Peyer's patch (tissue), 4 donors: ENCODE measurements around the gene GTF2F2. TPM values are rescaled to one million over a fixed set of nuclear protein-coding genes. Genes with fewer than 3 reads are reported as not detected.
"Not testable (repeated sequence)": the region's sequence is repeated elsewhere in the genome, so short reads cannot be mapped to it uniquely, and the experiment has no call there.

ENCODE experiments used
- DNase-seq, 3 donors: peaks; one replicate each; pipeline ENCODE4 v3.0.0-alpha.2; 2017 to 2019
- H3K27ac ChIP-seq, 4 donors: fragments of 200-600 bp; sonication (generic); one replicate each; pipeline ENCODE4 v1.5.1; 2016 to 2019
- H3K27me3 ChIP-seq, 2 donors: fragments of 200-600 bp; sonication (generic); one replicate each; pipeline ENCODE4 v1.5.1; 2019
- H3K36me3 ChIP-seq, 3 donors: fragments of 200-600 bp; sonication (generic); one replicate each; pipeline ENCODE4 v1.5.1; 2016 to 2019
- H3K4me1 ChIP-seq, 4 donors: fragments of 200-600 bp; sonication (generic); one replicate each; pipeline ENCODE4 v1.5.1; 2016 to 2019
- H3K4me3 ChIP-seq, 4 donors: fragments of 200-600 bp; sonication (generic); 1 replicate in 3 of 4; 2 replicates in 1 of 4; pipeline ENCODE4 v1.5.1; 2016 to 2019; ENCODE audit warnings: mild to moderate bottlenecking in 1 of 4
- H3K9me3 ChIP-seq, 4 donors: fragments of 200-600 bp; sonication (generic); one replicate each; pipeline ENCODE4 v1.5.1; 2016 to 2019; ENCODE audit warnings: mild to moderate bottlenecking in 1 of 4
- POLR2A ChIP-seq, 2 donors: fragments of 450-650 bp; IDR thresholded peaks; one replicate each; pipeline ENCODE4 v1.5.1; 2017; ENCODE audit warnings: antibody characterized with exemption in 2 of 2, mild to moderate bottlenecking in 2 of 2, moderate library complexity in 2 of 2
- total RNA-seq, 4 donors: library from RNA; depleted of rRNA; stranded (reverse); fragments of >200 nt; gene quantifications; one replicate each; pipeline ENCODE4 v1.1.0, GENCODE V29; 2016
- TF ChIP-seq, protein P1 (sequence below), 6 experiments: fragments of 450-650 bp in 4 of 6; fragments of 200-600 bp in 2 of 6; sonication (generic) in 1 of 6; IDR thresholded peaks; one replicate each; pipeline ENCODE4 v1.5.1; 2017 to 2019; ENCODE audit warnings: antibody characterized with exemption in 6 of 6, mild to moderate bottlenecking in 3 of 6, moderate library complexity in 1 of 6

Gene GTF2F2
- total RNA-seq, 4 donors from 2014 or later, result 8.2 to 14.0 (median 12.4) TPM

DNA sequence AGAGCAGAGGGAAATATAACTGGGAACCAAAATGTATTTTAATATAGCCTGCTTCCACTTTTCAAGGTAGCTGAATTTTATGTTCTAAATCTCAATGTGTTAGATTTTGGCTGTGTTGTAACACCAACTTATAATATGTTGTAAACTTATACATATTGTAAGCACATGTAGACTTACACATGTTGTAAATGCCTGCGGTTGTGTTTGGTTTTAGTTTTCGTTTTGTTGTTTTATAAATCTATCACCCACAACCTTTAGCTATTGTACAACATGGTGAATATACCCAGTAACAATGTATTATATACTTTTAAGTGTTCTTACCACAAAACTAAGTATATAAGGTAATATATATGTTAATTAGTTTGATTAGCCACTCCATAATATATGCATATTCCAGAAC lies 65.0 kb downstream of the GTF2F2 start:
- no peak for DNase-seq
- TF ChIP-seq, protein P1, sequence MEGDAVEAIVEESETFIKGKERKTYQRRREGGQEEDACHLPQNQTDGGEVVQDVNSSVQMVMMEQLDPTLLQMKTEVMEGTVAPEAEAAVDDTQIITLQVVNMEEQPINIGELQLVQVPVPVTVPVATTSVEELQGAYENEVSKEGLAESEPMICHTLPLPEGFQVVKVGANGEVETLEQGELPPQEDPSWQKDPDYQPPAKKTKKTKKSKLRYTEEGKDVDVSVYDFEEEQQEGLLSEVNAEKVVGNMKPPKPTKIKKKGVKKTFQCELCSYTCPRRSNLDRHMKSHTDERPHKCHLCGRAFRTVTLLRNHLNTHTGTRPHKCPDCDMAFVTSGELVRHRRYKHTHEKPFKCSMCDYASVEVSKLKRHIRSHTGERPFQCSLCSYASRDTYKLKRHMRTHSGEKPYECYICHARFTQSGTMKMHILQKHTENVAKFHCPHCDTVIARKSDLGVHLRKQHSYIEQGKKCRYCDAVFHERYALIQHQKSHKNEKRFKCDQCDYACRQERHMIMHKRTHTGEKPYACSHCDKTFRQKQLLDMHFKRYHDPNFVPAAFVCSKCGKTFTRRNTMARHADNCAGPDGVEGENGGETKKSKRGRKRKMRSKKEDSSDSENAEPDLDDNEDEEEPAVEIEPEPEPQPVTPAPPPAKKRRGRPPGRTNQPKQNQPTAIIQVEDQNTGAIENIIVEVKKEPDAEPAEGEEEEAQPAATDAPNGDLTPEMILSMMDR (IDR thresholded peaks at IDR 0.05), result no peak
- TF ChIP-seq POLR2A (IDR thresholded peaks at IDR 0.05), result no peak
- Histone ChIP-seq H3K9me3 (no peaks in the 10 kb centered on the region), H3K4me3 (no peak overlapping the region), H3K4me1 (no peaks in the 10 kb centered on the region), H3K36me3 (no peaks in the 10 kb centered on the region), H3K27me3 (no peaks in the 10 kb centered on the region), H3K27ac (no peak overlapping the region)

DNA sequence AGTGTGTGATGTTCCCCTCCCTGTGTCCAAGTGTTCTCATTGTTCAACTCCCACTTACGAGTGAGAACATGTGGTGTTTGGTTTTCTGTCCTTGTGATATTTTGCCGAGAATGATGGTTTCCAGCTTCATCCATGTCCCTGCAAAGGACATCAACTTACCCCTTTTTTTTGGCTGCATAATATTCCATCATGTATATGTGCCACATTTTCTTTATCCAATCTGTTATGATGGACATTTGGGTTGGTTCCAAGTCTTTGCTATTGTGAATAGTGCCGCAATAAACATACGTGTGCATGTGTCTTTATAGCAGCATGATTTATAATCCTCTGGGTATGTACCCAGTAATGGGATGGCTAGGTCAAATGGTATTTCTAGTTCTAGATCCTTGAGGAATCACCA lies 68.8 kb downstream of the GTF2F2 start:
- not testable (repeated sequence) for DNase-seq, H3K4me1 ChIP-seq, H3K9me3 ChIP-seq, H3K27me3 ChIP-seq, H3K27ac ChIP-seq, H3K36me3 ChIP-seq, H3K4me3 ChIP-seq

DNA sequence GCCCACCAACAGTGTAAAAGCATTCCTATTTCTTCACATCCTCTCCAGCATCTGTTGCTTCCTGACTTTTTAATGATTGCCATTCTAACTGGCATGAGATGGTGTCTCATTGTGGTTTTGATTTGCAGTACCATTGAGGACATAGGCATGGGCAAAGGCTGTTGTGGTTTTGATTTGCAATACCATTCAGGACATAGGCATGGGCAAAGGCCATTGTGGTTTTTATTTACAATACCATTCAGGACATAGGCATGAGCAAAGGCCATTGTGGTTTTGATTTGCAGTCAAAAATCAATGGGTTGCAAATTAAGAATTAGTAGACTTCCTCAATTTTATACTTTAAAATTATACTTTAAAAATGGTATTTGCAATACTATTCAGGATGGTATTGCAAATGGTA lies 69.2 kb downstream of the GTF2F2 start:
- H3K27me3 ChIP-seq, H3K36me3 ChIP-seq, DNase-seq, H3K4me3 ChIP-seq, H3K4me1 ChIP-seq, H3K27ac ChIP-seq, H3K9me3 ChIP-seq: not testable (repeated sequence)

DNA sequence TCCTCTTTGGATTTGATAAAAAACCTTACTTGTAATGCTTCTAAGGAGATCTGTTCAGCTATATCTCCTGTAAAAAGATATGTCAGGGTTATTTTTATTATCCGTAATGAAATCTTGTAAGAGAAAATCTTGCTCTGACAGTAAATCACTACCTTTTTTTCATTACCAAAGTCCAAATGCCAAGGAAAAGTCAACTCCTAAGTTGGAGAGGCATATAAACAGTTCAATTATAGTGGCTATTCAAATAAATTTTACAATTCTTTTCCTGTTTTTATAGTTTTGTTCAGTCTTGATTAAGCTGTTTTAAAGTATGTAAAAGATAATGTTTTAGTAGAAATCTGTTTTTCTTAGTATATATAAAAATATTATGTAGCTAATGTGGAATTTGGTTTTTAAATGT lies 71.6 kb downstream of the GTF2F2 start:
- H3K4me1 ChIP-seq, result no peaks in the 10 kb centered on the region

DNA sequence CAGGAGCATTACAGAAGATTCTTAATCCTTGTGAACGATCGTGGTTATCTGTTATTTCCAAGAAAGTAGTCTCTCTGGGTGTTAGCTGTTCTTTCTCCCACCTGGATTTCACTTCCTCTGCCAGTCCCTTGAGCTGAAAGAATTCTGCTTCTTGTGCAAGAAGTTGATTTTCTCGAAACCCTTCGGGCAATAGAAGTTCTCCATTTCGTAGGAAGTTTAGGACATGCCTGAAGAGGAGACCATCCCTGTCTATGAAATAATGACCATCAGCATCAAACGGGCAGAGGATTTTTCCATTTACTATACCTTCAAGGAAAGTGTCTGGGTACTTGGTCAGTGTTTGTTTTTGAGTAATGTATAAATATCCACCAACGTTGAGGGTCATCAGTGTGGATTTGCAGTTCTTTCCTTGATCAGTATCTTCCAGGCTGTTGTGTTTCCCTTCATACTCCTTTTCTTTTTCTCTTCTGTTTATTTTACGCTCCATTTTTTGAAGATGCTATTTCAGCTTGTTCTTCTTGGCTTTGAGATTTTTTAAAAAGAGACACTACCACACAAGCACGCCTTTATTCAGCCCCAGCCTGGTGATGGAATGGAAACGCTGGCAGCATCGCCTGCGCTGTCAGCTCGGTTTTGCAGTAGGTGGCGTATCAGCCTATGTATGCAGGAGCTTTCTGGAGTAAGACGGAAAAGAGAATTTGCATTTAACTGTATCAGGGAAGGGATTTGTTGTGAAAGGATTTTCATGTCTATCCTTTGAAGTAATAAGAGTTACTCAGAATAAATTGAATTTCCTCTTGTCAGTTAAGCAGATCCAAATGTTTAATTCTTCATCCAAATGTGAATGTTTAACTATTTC lies 74.0 kb downstream of the GTF2F2 start:
- no peak overlapping the region for H3K4me3 ChIP-seq

More for the DNA sequence above, 71.6 kb downstream of the GTF2F2 start:
- Histone ChIP-seq H3K27ac (no peak overlapping the region), H3K9me3 (no peaks in the 10 kb centered on the region), H3K27me3 (no peaks in the 10 kb centered on the region), H3K36me3 (no peaks in the 10 kb centered on the region), H3K4me3 (no peak overlapping the region)
- TF ChIP-seq POLR2A (IDR thresholded peaks at IDR 0.05), result no peak
- TF ChIP-seq, protein P1 (IDR thresholded peaks at IDR 0.05), result no peak
- no peak for DNase-seq

DNA sequence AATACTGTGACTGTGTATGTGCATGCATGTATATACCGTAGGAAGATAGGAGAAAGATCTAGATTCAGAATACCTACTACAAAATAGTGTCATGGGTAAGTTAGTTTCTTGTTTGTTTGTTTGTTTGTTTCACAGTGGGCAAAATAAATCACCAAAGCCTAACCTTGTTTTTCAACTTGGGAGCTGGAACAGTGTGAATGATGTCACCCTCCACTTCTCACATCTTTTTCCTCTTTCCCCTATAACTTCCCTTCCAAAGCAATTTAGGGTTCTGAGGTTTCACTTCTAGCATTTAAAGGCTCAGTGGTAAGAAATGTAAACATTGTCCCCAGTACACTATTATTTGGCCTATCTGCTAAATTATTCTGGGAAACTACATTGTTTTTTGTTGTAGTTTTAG lies 75.1 kb downstream of the GTF2F2 start:
- H3K4me3 ChIP-seq, result no peak overlapping the region
- H3K4me1 ChIP-seq, result no peaks in the 10 kb centered on the region
- no peak for DNase-seq
- H3K27me3 ChIP-seq, result no peaks in the 10 kb centered on the region
- no peak overlapping the region for H3K27ac ChIP-seq
- TF ChIP-seq, protein P1 (IDR thresholded peaks at IDR 0.05), result no peak
- no peak for TF ChIP-seq POLR2A (IDR thresholded peaks at IDR 0.05)
- H3K36me3 ChIP-seq, result no peaks in the 10 kb centered on the region
- H3K9me3 ChIP-seq, result no peaks in the 10 kb centered on the region

More for the DNA sequence above, 74.0 kb downstream of the GTF2F2 start:
- TF ChIP-seq POLR2A (IDR thresholded peaks at IDR 0.05), result no peak
- TF ChIP-seq, protein P1 (IDR thresholded peaks at IDR 0.05), result peak in 1 of 6 experiments; percentile 25
- H3K36me3 ChIP-seq, result no peaks in the 10 kb centered on the region
- no peak overlapping the region for H3K27ac ChIP-seq
- H3K27me3 ChIP-seq, result no peaks in the 10 kb centered on the region
- H3K9me3 ChIP-seq, result no peaks in the 10 kb centered on the region
- no peaks in the 10 kb centered on the region for H3K4me1 ChIP-seq
- no peak for DNase-seq
